HCT116 (cell line): ENCODE data around the gene PRKG1. TPM values are rescaled to one million over a fixed set of nuclear protein-coding genes. Genes with fewer than 3 reads are reported as not detected.

Experiments used
- ATAC-seq: fragments of 200-7000 bp; cut with Tn5 transposase; 2 replicates; pipeline ENCODE4 v1.9.1; 2020; ENCODE audit warnings: mild to moderate bottlenecking, moderate library complexity
- BruUV-seq: library from RNA; stranded (reverse); fragments of 400-500 nt; replicated peaks from 2 replicates; lab custom pipeline; 2021; lab: Mats Ljungman, UMichigan
- CTCF ChIA-PET: fragments of 300-600 bp; sonication (Branson Sonifier 250); formaldehyde crosslinking; loops from one replicate; lab custom pipeline; 2021; ENCODE audit warnings: antibody characterized with exemption; lab: Charles Lee
- POLR2A ChIA-PET: fragments of 300-600, 350-600 bp; sonication (Branson Sonifier 250); formaldehyde crosslinking; loops from one replicate; lab custom pipeline; 2021; ENCODE audit warnings: antibody characterized with exemption; lab: Charles Lee
- RAD21 ChIA-PET, 2 experiments: fragments of 300-600 bp; sonication (Branson Sonifier 250); formaldehyde crosslinking; loops; one replicate each; lab custom pipeline; 2023; ENCODE audit warnings: low total read pairs in 2 of 2; ENCODE audit not compliant: uncharacterized antibody in 2 of 2, unreplicated experiment in 2 of 2, low non-redundant PET in 1 of 2; lab: Charles Lee
- DNase-seq: peaks from one replicate; pipeline ENCODE4 v3.0.0-alpha.2; 2010; ENCODE audit warnings: low read depth, low spot score
- H2AFZ ChIP-seq: fragments of 200-600 bp; shearing (Covaris generic), sonication (generic); 2 replicates; pipeline ENCODE4 v1.6.1; 2017; ENCODE audit warnings: low read depth, mixed run types, mixed read lengths, antibody characterized with exemption, low read length; ENCODE audit not compliant: poor library complexity, severe bottlenecking
- H3K27ac ChIP-seq: 2 replicates; pipeline ENCODE4 v1.5.1; 2012; ENCODE audit warnings: low read depth, low read length
- H3K27me3 ChIP-seq: fragments of 200-600 bp; sonication (generic); 2 replicates; pipeline ENCODE4 v1.6.1; 2016; ENCODE audit warnings: mixed run types, low read length, mixed read lengths; ENCODE audit not compliant: insufficient read depth
- H3K36me3 ChIP-seq, 2 experiments: fragments of 200-500 bp in 1 of 2; fragments of 200-600 bp in 1 of 2; sonication (Bioruptor generic) in 1 of 2; sonication (generic) in 1 of 2; 2 replicates each; pipeline versions ENCODE4 v1.5.1 to v1.6.1; 2014 to 2016; ENCODE audit warnings: low read length in 2 of 2, inconsistent platforms in 1 of 2, mixed read lengths in 1 of 2, mixed run types in 1 of 2; ENCODE audit not compliant: insufficient read depth in 2 of 2, control insufficient read depth in 1 of 2
- H3K4me1 ChIP-seq, 2 experiments: fragments of 200-600 bp in 1 of 2; sonication (generic) in 1 of 2; 2 replicates each; pipeline versions ENCODE4 v1.5.1 to v1.6.1; 2012 to 2017; ENCODE audit warnings: low read length in 2 of 2, inconsistent platforms in 1 of 2, mild to moderate bottlenecking in 1 of 2, mixed read lengths in 1 of 2, mixed run types in 1 of 2, moderate library complexity in 1 of 2; ENCODE audit not compliant: insufficient read depth in 2 of 2, control insufficient read depth in 1 of 2
- H3K4me2 ChIP-seq: fragments of 200-600 bp; sonication (generic); 2 replicates; pipeline ENCODE4 v1.6.1; 2017; ENCODE audit warnings: mixed run types, low read length, mixed read lengths
- H3K4me3 ChIP-seq, 2 experiments: fragments of 200-600 bp in 1 of 2; sonication (generic) in 1 of 2; replicated peaks in 1 of 2; 2 replicates each; pipeline ENCODE4 v1.5.1; 2011 to 2016; ENCODE audit warnings: low read length in 2 of 2, control low read depth in 1 of 2, low read depth in 1 of 2, mild to moderate bottlenecking in 1 of 2, mixed read lengths in 1 of 2, mixed run types in 1 of 2
- H3K79me2 ChIP-seq: fragments of 200-600 bp; sonication (generic); 2 replicates; pipeline ENCODE4 v1.6.1; 2017; ENCODE audit warnings: mild to moderate bottlenecking, mixed run types, low read length, moderate library complexity, mixed read lengths; ENCODE audit not compliant: insufficient read depth
- H3K9ac ChIP-seq: fragments of 200-600 bp; sonication (generic); 2 replicates; pipeline ENCODE4 v1.6.1; 2016; ENCODE audit warnings: low read length, mixed read lengths
- H3K9me2 ChIP-seq: fragments of 200-600 bp; sonication (generic), shearing (Covaris generic); 2 replicates; pipeline ENCODE4 v1.6.1; 2017; ENCODE audit warnings: mixed run types, mild to moderate bottlenecking, moderate library complexity; ENCODE audit not compliant: insufficient read depth
- H3K9me3 ChIP-seq, 2 experiments: fragments of 200-500 bp in 1 of 2; fragments of 200-600 bp in 1 of 2; sonication (Bioruptor generic) in 1 of 2; sonication (generic) in 1 of 2; 2 replicates each; pipeline ENCODE4 v1.6.1; 2014 to 2017; ENCODE audit warnings: low read length in 2 of 2, mixed read lengths in 2 of 2, inconsistent platforms in 1 of 2, low read depth in 1 of 2, mild to moderate bottlenecking in 1 of 2, mixed run types in 1 of 2, moderate library complexity in 1 of 2; ENCODE audit not compliant: control insufficient read depth in 1 of 2, insufficient read depth in 1 of 2
- H4K20me1 ChIP-seq: fragments of 200-600 bp; sonication (generic), shearing (Covaris generic); 2 replicates; pipeline ENCODE4 v1.6.1; 2017; ENCODE audit warnings: mixed run types, mild to moderate bottlenecking, moderate library complexity; ENCODE audit not compliant: insufficient read depth
- CBX3 ChIP-seq: IDR thresholded peaks from 2 replicates; pipeline ENCODE4 v1.6.1; 2012; ENCODE audit warnings: low read depth
- CEBPB ChIP-seq: IDR thresholded peaks from 2 replicates; pipeline ENCODE4 v1.6.1; 2012; ENCODE audit warnings: low read depth
- EGR1 ChIP-seq: IDR thresholded peaks from 2 replicates; pipeline ENCODE4 v1.6.1; 2012; ENCODE audit warnings: low read depth
- ELF1 ChIP-seq: IDR thresholded peaks from 2 replicates; pipeline ENCODE4 v1.6.1; 2012; ENCODE audit warnings: low read depth, borderline replicate concordance
- EZH2 ChIP-seq: fragments of 200-600 bp; sonication (generic); IDR thresholded peaks from 2 replicates; pipeline ENCODE4 v1.6.1; 2017; ENCODE audit warnings: antibody characterized with exemption, mixed run types
- FOSL1 ChIP-seq: IDR thresholded peaks from 2 replicates; pipeline ENCODE4 v1.6.1; 2012; ENCODE audit warnings: low read depth
- POLR2A ChIP-seq: IDR thresholded peaks from 2 replicates; pipeline ENCODE4 v1.7.0; 2011; ENCODE audit warnings: borderline replicate concordance; ENCODE audit not compliant: insufficient read depth, insufficient read length; ENCODE audit errors: extremely low read depth
- RAD21 ChIP-seq: IDR thresholded peaks from 2 replicates; pipeline ENCODE4 v1.6.1; 2012; ENCODE audit warnings: low read depth, mild to moderate bottlenecking
- TCF7L2 ChIP-seq: IDR thresholded peaks from 2 replicates; pipeline ENCODE4 v1.7.0; 2011; ENCODE audit warnings: borderline replicate concordance, inconsistent platforms; ENCODE audit not compliant: insufficient read depth, insufficient read length; ENCODE audit errors: extremely low read depth
- ZBTB33 ChIP-seq: IDR thresholded peaks from 2 replicates; pipeline ENCODE4 v1.6.1; 2011; ENCODE audit warnings: mild to moderate bottlenecking, low read length, moderate library complexity; ENCODE audit not compliant: insufficient replicate concordance; ENCODE audit errors: extremely low read depth
- ZNF274 ChIP-seq: fragments of 200-500 bp; sonication (Bioruptor generic); IDR thresholded peaks from 2 replicates; pipeline ENCODE4 v1.6.1; 2014; ENCODE audit warnings: mild to moderate bottlenecking, low read depth, low read length, inconsistent platforms
- intact Hi-C: fragments of 100-400 bp; cut with micrococcal nuclease; formaldehyde crosslinking; loops from 2 replicates; pipeline ENCODE4 v1.10.0; 2022
- total RNA-seq: library from RNA; stranded (reverse); gene quantifications from one replicate; pipeline ENCODE4 v1.2.1, GENCODE V29; 2021; ENCODE audit not compliant: unreplicated experiment
- TF ChIP-seq, protein P1 (sequence below): IDR thresholded peaks from 2 replicates; pipeline ENCODE4 v1.6.1; 2012
- TF ChIP-seq, protein P2 (sequence below), 3 experiments: fragments of 200-600 bp in 1 of 3; sonication (generic) in 1 of 3; IDR thresholded peaks in 2 of 3; conservative IDR thresholded peaks in 1 of 3; 2 replicates each; pipeline ENCODE4 v1.5.1; 2012 to 2017; ENCODE audit warnings: low read depth in 2 of 3, low read length in 2 of 3, antibody characterized with exemption in 1 of 3, borderline replicate concordance in 1 of 3, control low read depth in 1 of 3, mild to moderate bottlenecking in 1 of 3, mixed read lengths in 1 of 3, mixed run types in 1 of 3, moderate library complexity in 1 of 3; ENCODE audit not compliant: insufficient read depth in 1 of 3

Gene PRKG1
- total RNA-seq, 1 experiment from 2014 or later: 1.4 TPM

DNA sequence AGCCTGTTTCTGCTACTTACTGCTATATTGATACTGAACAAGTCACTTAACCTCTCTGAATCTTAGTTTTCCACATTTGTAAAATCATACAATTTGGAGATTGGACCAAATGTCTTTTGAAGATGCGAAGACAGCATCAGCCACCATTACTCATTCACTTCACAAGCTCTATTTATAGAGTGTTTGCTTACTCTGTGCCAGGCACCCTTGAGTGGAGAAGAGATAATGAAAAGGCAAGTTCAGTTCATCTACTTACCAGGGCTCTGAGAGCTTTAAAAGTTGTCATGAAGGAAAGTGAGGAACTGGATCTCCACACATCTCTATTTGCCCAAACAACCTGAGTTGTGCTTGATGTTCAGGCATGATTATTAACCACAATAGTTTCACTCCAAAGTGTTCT, 347.6 kb downstream of the PRKG1 start:
- no peaks in the 10 kb centered on the region for H3K9me2 ChIP-seq
- intact Hi-C loops: loop anchor here (2.0 to 5.0 kb wide), 2 partner anchors 359 to 420 kb away; no protein-coding TSS in a partner anchor
- 0 out of 2 replicates have a peak, but pooled peaks cover 7% of the 10 kb centered on the region for H3K27me3 ChIP-seq
- ChIA-PET CTCF (interaction anchor here (1.4 kb wide), 1 partner anchor 32 kb away, joined by 4 read pairs; no protein-coding TSS in a partner anchor), RAD21 (no interaction called here), POLR2A (no interaction called here)
- DNase-seq (no peak), ATAC-seq (no peak)
- H3K9me3 ChIP-seq: no peaks in the 10 kb centered on the region
- no peaks in the 10 kb centered on the region for H4K20me1 ChIP-seq
- BruUV-seq: no TSS peak
- no peaks in the 10 kb centered on the region for H3K4me1 ChIP-seq
- H3K79me2 ChIP-seq: no peaks in the 10 kb centered on the region
- no peak overlapping the region for H3K4me2 ChIP-seq
- no peak overlapping the region for H3K4me3 ChIP-seq
- H3K27ac ChIP-seq: no peak overlapping the region
- TF ChIP-seq POLR2A (no peak), FOSL1 (no peak), CBX3 (no peak), ELF1 (no peak), EZH2 (no peak), EGR1 (no peak), ZNF274 (no peak), TCF7L2 (no peak), CEBPB (no peak)
- TF ChIP-seq, protein P1, sequence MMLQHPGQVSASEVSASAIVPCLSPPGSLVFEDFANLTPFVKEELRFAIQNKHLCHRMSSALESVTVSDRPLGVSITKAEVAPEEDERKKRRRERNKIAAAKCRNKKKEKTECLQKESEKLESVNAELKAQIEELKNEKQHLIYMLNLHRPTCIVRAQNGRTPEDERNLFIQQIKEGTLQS: no peak
- no peak overlapping the region for H2AFZ ChIP-seq
- H3K36me3 ChIP-seq: no peaks in the 10 kb centered on the region
- H3K9ac ChIP-seq: no peak overlapping the region

DNA sequence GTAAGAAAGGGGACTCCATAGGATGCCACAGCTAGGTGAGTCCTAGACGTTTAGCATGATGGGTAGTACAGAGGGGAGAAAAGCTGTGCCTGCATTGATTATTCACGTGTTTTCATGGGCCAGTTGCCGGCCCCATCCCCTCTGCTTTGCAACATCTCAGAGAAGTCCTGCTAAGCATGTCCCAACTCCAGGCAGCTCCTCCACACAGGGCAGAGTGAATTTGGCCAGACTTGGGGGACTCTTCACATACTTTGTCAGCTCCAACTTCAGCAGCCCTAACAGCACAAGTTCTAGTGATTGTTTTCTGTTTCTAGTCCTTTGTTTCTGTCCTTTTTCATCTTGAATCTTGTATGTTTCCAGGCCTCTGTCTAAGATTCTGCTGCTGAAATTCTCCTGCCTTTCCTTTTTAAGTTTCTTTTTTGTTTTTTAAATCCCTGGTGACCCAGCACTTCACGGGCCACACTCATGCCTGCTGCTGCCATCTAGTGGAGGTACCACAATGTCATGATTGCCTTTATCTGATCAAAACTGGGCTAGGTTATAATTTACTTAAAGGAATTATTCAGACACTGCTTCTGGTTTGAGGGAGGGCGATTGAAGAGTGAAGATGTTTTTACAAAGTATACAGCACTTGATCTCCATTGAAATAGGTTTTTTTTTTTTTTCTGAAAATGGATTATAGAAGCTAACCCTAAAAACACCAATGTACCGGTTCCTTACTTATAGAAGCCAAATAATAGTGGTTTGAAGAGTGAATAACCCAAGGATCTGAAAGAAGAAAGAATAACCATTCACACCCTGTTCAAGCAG, 348.2 kb downstream of the PRKG1 start:
- Histone ChIP-seq H3K4me1 (no peaks in the 10 kb centered on the region), H4K20me1 (no peaks in the 10 kb centered on the region), H3K9ac (no peak overlapping the region), H3K4me2 (no peak overlapping the region), H3K27me3 (0 out of 2 replicates have a peak, but pooled peaks cover 8% of the 10 kb centered on the region), H3K4me3 (no peak overlapping the region), H3K79me2 (no peaks in the 10 kb centered on the region), H3K27ac (no peak overlapping the region), H3K9me3 (no peaks in the 10 kb centered on the region), H2AFZ (peak overlapping the region; percentile 31), H3K36me3 (no peaks in the 10 kb centered on the region), H3K9me2 (no peaks in the 10 kb centered on the region)
- ATAC-seq (peak; percentile 81), DNase-seq (peak; percentile 16)
- peak; percentile 60 for TF ChIP-seq RAD21
- no peak for TF ChIP-seq ZBTB33
- TF ChIP-seq, protein P2, sequence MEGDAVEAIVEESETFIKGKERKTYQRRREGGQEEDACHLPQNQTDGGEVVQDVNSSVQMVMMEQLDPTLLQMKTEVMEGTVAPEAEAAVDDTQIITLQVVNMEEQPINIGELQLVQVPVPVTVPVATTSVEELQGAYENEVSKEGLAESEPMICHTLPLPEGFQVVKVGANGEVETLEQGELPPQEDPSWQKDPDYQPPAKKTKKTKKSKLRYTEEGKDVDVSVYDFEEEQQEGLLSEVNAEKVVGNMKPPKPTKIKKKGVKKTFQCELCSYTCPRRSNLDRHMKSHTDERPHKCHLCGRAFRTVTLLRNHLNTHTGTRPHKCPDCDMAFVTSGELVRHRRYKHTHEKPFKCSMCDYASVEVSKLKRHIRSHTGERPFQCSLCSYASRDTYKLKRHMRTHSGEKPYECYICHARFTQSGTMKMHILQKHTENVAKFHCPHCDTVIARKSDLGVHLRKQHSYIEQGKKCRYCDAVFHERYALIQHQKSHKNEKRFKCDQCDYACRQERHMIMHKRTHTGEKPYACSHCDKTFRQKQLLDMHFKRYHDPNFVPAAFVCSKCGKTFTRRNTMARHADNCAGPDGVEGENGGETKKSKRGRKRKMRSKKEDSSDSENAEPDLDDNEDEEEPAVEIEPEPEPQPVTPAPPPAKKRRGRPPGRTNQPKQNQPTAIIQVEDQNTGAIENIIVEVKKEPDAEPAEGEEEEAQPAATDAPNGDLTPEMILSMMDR (IDR thresholded peaks at IDR 0.05 in 2 of 3, conservative IDR thresholded peaks at IDR 0.05 in 1 of 3; ENCODE audit: borderline replicate concordance in 1 of 3, insufficient read depth in 1 of 3, low read depth in 2 of 3, low read length in 2 of 3): peak; percentile 44 to 83 (median 66); a peak in 5 of 6 replicates
- BruUV-seq: no TSS peak
- ChIA-PET POLR2A (no interaction called here), RAD21 (no interaction called here), CTCF (interaction anchor here (1.4 kb wide), 1 partner anchor 33 kb away, joined by 4 read pairs; no protein-coding TSS in a partner anchor)
- intact Hi-C loops: loop anchor here (2.0 to 5.0 kb wide), 2 partner anchors 360 to 420 kb away; no protein-coding TSS in a partner anchor
